Fibroblast of mammary gland (primary cell): Measurements from ENCODE around the gene ADCY6.
"Not testable (repeated sequence)": the region's sequence is repeated elsewhere in the genome, so short reads cannot be mapped to it uniquely, and the experiment has no call there.

Experiments used
- DNase-seq: peaks from one replicate; pipeline ENCODE4 v3.0.0-alpha.2; 2010; ENCODE audit warnings: low read depth
- H3K4me3 ChIP-seq: 2 replicates; pipeline ENCODE4 v1.5.1; 2011; ENCODE audit warnings: low read depth, mild to moderate bottlenecking, low read length, moderate library complexity; ENCODE audit not compliant: control insufficient read depth
- TF ChIP-seq, protein P1 (sequence below): conservative IDR thresholded peaks from 2 replicates; pipeline ENCODE4 v1.5.1; 2011; ENCODE audit warnings: low read depth, low read length, inconsistent platforms; ENCODE audit not compliant: control insufficient read depth, insufficient read depth

ADCY6 gene

DNA sequence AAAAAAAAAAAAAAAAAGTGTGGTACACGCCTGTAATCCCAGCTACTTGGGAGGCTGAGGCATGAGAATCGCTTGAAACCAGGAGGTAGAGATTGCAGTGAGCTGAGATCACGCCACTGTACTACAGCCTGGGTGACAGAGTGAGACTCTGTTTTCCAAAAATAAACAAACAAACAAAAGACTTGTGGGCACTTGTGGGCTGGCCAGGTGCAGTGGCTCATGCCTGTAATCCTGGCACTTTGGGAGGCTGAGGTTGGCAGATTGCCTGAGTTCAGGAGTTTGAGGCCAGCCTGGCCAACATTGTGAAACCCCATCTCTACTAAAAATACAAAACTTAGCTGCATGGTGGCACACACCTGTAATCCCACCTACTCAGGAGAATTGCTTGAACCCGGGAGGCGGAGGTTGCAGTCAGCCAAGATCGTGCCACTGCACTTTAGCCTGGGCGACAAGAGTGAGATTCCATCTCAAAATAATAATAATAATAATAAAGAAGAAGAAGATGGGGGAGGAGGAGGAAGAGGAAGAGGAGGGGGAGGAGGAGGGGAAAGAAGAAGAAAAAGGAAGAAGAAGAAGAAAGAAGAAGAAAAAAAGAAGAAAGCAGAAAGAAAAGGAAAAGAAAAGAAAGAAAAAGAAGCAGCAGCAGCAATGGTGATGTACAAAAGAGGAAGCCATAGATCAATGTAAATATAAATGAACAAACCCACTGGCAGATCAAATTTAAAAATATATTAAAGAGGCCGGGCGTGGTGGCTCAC is 44.5 kb downstream of the ADCY6 start:
- H3K4me3 ChIP-seq, result no peak overlapping the region
- DNase-seq, result no peak
- TF ChIP-seq, protein P1, sequence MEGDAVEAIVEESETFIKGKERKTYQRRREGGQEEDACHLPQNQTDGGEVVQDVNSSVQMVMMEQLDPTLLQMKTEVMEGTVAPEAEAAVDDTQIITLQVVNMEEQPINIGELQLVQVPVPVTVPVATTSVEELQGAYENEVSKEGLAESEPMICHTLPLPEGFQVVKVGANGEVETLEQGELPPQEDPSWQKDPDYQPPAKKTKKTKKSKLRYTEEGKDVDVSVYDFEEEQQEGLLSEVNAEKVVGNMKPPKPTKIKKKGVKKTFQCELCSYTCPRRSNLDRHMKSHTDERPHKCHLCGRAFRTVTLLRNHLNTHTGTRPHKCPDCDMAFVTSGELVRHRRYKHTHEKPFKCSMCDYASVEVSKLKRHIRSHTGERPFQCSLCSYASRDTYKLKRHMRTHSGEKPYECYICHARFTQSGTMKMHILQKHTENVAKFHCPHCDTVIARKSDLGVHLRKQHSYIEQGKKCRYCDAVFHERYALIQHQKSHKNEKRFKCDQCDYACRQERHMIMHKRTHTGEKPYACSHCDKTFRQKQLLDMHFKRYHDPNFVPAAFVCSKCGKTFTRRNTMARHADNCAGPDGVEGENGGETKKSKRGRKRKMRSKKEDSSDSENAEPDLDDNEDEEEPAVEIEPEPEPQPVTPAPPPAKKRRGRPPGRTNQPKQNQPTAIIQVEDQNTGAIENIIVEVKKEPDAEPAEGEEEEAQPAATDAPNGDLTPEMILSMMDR, result no peak

DNA sequence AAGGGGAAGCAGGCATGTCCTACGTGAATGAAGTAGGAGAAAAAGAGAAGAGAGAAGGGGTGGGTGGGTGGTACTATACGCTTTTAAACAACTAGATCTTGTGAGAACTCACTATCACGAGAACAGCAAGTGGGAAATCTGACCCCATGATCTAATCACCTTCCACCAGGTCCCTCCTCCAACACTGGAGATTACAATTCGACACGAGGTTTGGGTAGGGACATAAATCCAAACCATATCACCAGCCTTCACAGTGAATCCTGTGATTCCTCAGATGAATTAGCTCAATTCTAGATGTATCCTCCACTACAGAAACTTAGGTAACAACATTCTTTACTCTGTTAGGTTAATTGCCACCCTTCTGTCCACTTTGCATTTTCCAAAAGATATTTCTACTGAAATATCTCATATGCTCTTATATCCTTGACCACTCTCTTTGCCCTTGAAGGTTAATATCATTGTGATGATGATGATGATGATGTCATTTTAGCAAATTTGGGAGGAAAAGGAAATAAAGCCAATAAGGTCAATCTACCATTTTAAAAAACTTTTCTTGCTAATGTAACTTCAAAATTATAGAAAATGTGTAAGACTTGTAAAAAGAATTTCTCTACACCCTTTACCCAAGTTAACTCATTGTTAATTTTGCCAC is 49.1 kb downstream of the ADCY6 start:
- DNase-seq, result no peak
- no peak overlapping the region for H3K4me3 ChIP-seq
- TF ChIP-seq, protein P1, result no peak

DNA sequence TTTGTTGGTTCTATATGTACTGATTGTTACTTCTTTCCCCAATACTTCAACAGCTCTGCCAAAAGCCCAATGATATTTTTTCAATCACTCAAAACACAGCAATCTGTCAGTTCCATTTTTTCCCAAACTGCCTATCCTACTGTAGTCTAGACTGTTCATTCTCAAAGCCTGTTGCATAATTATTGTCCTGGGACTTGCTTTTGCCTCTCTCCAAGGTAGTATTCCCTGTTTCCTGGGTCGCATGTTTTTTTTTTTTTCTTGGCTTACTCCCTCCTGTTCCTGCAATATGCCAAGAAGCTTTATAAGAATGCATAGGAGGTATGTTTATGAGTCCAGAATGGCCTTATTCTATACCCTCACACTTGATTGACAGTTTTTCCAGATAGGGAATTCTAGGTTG is 52.4 kb downstream of the ADCY6 start:
- TF ChIP-seq, protein P1, result no peak
- no peak overlapping the region for H3K4me3 ChIP-seq
- no peak for DNase-seq

DNA sequence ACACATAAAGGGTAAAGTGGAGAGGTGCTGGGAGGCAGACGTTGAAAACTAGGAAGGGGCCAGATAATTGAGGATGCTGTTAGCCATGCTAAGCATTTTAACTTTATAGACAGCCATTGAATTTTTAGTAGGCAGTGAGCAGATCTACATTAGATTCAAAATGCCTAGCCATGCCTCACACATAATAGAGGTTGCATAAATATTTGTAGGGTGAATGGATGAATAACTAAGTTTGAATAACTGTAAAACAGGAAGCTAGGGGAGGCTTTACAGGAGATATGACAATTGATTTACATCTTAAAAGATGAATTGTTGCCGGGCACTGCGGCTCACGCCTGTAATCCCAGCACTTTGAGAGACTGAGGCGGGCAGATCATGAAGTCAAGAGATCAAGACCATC is 60.1 kb downstream of the ADCY6 start:
- no peak overlapping the region for H3K4me3 ChIP-seq
- TF ChIP-seq, protein P1, result no peak
- DNase-seq, result no peak

DNA sequence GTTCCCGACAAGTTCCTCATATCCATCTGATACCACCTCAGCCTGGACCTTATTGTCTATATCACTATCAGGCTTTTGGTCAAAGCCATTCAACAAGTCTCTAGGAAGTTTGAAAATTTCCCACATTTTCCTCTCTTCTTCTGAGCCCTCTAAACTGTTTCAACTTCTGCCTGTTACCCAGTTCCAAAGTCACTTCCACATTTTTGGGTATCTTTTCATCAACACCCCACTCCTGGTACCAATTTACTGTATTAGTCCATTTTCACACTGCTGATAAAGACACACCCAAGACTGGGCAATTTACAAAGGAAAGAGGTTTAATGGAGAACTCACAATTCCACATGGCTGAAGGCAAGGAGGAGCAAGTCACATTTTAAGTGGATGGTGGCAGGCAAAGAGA is 68.2 kb downstream of the ADCY6 start:
- H3K4me3 ChIP-seq, result not testable (repeated sequence)

DNA sequence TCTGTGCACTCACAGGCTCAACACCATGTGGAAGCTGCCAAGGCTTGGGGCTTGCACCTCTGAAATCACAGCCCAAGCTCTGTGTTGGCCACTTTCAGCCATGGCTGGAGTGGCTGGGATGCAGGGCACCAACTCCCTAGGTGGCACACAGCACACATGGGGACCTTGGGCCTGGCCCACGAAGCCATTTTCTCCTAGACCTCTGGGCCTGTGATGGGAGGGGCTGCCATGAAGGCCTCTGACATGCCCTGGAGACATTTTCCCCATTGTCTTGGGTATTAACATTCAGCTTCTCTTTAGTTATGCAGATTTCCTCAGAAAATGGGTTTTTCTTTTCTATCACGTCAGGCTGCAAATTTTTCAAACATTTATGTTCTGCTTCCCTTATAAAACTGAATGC is 68.7 kb downstream of the ADCY6 start:
- DNase-seq, H3K4me3 ChIP-seq: not testable (repeated sequence)

More for the DNA sequence above, 68.2 kb downstream of the ADCY6 start:
- DNase-seq, result not testable (repeated sequence)

DNA sequence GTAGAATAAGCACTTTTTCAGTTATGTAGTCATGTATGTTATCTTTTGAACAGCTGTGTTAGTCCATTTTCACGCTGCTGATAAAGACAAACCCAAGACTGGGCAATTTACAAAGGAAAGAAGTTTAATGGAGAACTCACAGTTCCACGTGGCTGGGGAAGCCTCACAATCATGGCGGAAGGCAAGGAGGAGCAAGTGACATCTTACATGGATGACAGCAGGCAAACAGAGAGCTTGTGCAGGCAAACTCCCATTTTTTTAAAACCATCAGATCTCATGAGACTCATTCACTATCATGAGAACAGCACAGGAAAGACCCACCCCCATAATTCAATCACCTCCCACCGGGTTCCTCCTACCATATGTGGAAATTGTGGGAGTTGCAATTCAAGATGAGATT is 69.9 kb downstream of the ADCY6 start:
- not testable (repeated sequence) for DNase-seq, H3K4me3 ChIP-seq

DNA sequence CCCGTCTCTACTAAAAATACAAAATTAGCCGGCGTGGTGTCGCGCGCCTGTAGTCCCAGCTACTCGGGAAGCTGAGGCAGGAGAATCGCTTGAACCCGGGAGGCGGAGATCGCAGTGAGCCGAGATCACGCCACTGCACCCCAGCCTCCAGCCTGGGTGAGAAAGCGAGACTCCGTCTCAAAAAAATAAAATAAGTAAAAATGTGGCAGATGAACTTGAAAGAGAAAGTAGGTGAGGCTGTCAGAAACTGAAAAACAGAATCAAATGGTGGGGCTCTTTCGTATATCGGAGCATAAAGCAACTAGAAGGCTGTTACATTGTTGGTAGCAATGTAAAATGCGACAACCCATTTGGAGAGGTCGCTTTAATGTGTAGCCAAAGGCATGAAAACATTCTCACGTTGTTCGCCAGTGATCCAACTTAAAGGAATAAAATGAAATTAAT is 71.6 kb downstream of the ADCY6 start:
- TF ChIP-seq, protein P1, result no peak
- DNase-seq, result peak; percentile 20
- H3K4me3 ChIP-seq, result peak overlapping the region; percentile 98
